ENCODE data around the gene PISD. TPM values are rescaled to one million over a fixed set of nuclear protein-coding genes. Genes with fewer than 3 reads are reported as not detected.

The PISD gene
- total RNA-seq, 1 donor from 2014 or later, result 47.3 TPM

DNA sequence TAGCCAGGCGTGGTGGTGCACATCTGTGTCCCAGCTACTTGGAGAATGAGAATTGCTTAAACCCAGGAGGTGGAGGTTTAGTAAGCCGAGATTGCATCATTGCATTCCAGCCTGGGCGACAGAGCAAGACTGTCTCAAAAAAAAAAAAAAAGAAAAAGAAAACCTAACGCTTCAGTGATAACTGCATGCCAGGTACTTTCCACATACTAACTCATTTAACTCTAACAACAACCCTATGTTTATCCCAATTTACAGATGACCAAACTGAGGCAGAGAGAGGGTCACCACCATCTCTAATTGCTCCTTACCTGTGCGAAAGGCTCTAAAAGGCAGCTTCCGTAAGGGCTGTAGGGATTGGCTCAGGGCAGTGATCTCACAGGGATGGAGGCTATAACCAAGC lies 11.6 kb downstream of the PISD start:
- intact Hi-C loops (cut with DNase I), result no loop called here
- H3K27me3 ChIP-seq (ENCODE audit: low read depth), result no peaks in the 10 kb centered on the region
- peaks cover 50% of the 10 kb centered on the region for H3K36me3 ChIP-seq
- H3K27ac ChIP-seq, result no peak overlapping the region
- H3K9me3 ChIP-seq, result no peaks in the 10 kb centered on the region
- ATAC-seq (peak; percentile 43 to 73), DNase-seq (no peak)
- H3K4me3 ChIP-seq, result no peak overlapping the region
- peaks cover 17% of the 10 kb centered on the region for H3K4me1 ChIP-seq
- TF ChIP-seq, protein P1, sequence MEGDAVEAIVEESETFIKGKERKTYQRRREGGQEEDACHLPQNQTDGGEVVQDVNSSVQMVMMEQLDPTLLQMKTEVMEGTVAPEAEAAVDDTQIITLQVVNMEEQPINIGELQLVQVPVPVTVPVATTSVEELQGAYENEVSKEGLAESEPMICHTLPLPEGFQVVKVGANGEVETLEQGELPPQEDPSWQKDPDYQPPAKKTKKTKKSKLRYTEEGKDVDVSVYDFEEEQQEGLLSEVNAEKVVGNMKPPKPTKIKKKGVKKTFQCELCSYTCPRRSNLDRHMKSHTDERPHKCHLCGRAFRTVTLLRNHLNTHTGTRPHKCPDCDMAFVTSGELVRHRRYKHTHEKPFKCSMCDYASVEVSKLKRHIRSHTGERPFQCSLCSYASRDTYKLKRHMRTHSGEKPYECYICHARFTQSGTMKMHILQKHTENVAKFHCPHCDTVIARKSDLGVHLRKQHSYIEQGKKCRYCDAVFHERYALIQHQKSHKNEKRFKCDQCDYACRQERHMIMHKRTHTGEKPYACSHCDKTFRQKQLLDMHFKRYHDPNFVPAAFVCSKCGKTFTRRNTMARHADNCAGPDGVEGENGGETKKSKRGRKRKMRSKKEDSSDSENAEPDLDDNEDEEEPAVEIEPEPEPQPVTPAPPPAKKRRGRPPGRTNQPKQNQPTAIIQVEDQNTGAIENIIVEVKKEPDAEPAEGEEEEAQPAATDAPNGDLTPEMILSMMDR (IDR thresholded peaks at IDR 0.05), result no peak

GRCh38 chr22:31647523-31648320 lies 14.3 kb downstream of the PISD start:
- intact Hi-C loops (cut with DNase I), result no loop called here
- Histone ChIP-seq H3K27me3 (ENCODE audit: low read depth) (no peaks in the 10 kb centered on the region), H3K27ac (no peak overlapping the region), H3K4me3 (no peak overlapping the region), H3K9me3 (no peaks in the 10 kb centered on the region), H3K4me1 (peaks cover 25% of the 10 kb centered on the region), H3K36me3 (peaks cover 59% of the 10 kb centered on the region)
- TF ChIP-seq, protein P1 (IDR thresholded peaks at IDR 0.05), result no peak
- DNase-seq (no peak), ATAC-seq (no peak)

DNA sequence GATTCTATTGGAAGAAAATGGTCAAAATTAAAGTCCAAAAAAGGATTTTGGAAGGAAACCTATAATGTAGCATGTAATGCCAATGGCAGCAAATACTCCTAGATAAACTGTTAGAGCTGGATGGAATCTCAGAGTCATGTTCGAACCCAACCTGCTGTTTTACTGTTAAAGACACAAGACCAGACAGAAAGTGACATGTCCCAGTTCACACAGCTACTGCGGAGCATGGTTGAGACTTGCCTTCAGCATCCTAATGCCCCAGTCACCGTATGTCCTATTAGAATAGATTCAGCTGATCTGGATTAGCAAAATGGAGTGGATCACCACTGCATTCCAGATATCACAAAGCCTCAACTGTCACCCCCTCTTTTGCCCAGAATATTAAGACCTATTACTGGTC lies 14.9 kb downstream of the PISD start:
- Histone ChIP-seq H3K27me3 (ENCODE audit: low read depth) (no peaks in the 10 kb centered on the region), H3K4me3 (no peak overlapping the region), H3K27ac (no peak overlapping the region), H3K36me3 (peaks cover 59% of the 10 kb centered on the region), H3K4me1 (peaks cover 25% of the 10 kb centered on the region), H3K9me3 (no peaks in the 10 kb centered on the region)
- DNase-seq, result no peak
- intact Hi-C loops (cut with DNase I), result no loop called here
- TF ChIP-seq, protein P1 (IDR thresholded peaks at IDR 0.05), result no peak
- no peak for ATAC-seq

- Histone ChIP-seq H3K27ac (no peak overlapping the region), H3K9me3 (no peaks in the 10 kb centered on the region), H3K27me3 (ENCODE audit: low read depth) (no peaks in the 10 kb centered on the region), H3K4me3 (no peak overlapping the region), H3K36me3 (peaks cover 59% of the 10 kb centered on the region), H3K4me1 (peaks cover 25% of the 10 kb centered on the region)
- intact Hi-C loops (cut with DNase I), result no loop called here
- TF ChIP-seq, protein P1 (IDR thresholded peaks at IDR 0.05), result no peak
- ATAC-seq (peak; percentile 56 to 73), DNase-seq (no peak)
These were observed 15.6 kb downstream of the PISD start for GRCh38 chr22:31646186-31647019.

- Histone ChIP-seq H3K27ac (peak overlapping the region; percentile 39), H3K4me1 (peaks cover 31% of the 10 kb centered on the region), H3K27me3 (ENCODE audit: low read depth) (no peaks in the 10 kb centered on the region), H3K4me3 (no peak overlapping the region), H3K9me3 (no peaks in the 10 kb centered on the region), H3K36me3 (peaks cover 1% of the 10 kb centered on the region)
- no peak for DNase-seq
- peak; percentile 59 to 64 for ATAC-seq
- TF ChIP-seq, protein P1 (IDR thresholded peaks at IDR 0.05), result no peak
- intact Hi-C loops (cut with DNase I), result loop anchor here (10.0 kb wide), 1 partner anchor 85 kb away; no protein-coding TSS in a partner anchor
These were observed 22.5 kb downstream of the PISD start for GRCh38 chr22:31639436-31640039.
